Measurements from ENCODE around the gene TUFT1. TPM values are rescaled to one million over a fixed set of nuclear protein-coding genes. Genes with fewer than 3 reads are reported as not detected.
"Not testable (repeated sequence)": the region's sequence is repeated elsewhere in the genome, so short reads cannot be mapped to it uniquely, and the experiment has no call there.

TUFT1 gene
- total and polyA plus RNA-seq, 10 donors = 0.67 to 1.9 (median 1.3) TPM

- Histone ChIP-seq H3K9me3 (no peaks in the 10 kb centered on the region), H3K4me1 (peaks cover 6 to 97% (median 64%) of the 10 kb centered on the region in 6 donors), H3K4me3 (no peak overlapping the region), H3K27me3 (replicated peaks in 1 of 7) (no peaks in the 10 kb centered on the region), H3K36me3 (peaks cover 0 to 27% (median 0%) of the 10 kb centered on the region in 6 donors), H3K27ac (peak overlapping the region in 2 of 8 donors; percentile 53 to 75)
- intact Hi-C loops (cut with DNase I; ENCODE audit: low total_unique reads) = no loop called here
- DNase-seq = no peak
- TF ChIP-seq POLR2AphosphoS5 (IDR thresholded peaks at IDR 0.05) (no peak), CTCF (IDR thresholded peaks at IDR 0.05 in 8 of 11, conservative IDR thresholded peaks at IDR 0.05 in 3 of 11) (no peak), POLR2A (IDR thresholded peaks at IDR 0.05) (no peak)
Observed at GRCh38 chr1:151618470-151618869, 78.4 kb downstream of the TUFT1 start.

- H3K9me3 ChIP-seq; DNase-seq; H3K27me3 ChIP-seq (replicated peaks in 1 of 7); intact Hi-C loops (cut with DNase I; ENCODE audit: low total_unique reads); H3K4me3 ChIP-seq: not testable (repeated sequence)
- Histone ChIP-seq H3K36me3 (peaks cover 0 to 31% (median 0%) of the 10 kb centered on the region in 6 donors), H3K4me1 (peaks cover under 1 to 92% (median 59%) of the 10 kb centered on the region in 6 donors), H3K27ac (peak overlapping the region in 4 of 8 donors; percentile 41 to 75 (median 56))
- 86 to 94% (median 93%) methylated on average over 6 of the region's 6 CpGs for WGBS, 5 donors
Observed at GRCh38 chr1:151618996-151619395, 78.9 kb downstream of the TUFT1 start.

GRCh38 chr1:151619489-151620093 lies 79.5 kb downstream of the TUFT1 start:
- no peak overlapping the region for H3K4me3 ChIP-seq
- 79 to 89% (median 82%) methylated on average over 6 of the region's 6 CpGs for whole genome bisulfite sequencing, 5 donors

GRCh38 chr1:151620286-151620685 lies 80.2 kb downstream of the TUFT1 start:
- Histone ChIP-seq H3K27ac (peak overlapping the region in 7 of 8 donors; percentile 16 to 75 (median 42)), H3K36me3 (peaks cover 0 to 21% (median 0%) of the 10 kb centered on the region in 6 donors), H3K27me3 (replicated peaks in 1 of 7) (no peaks in the 10 kb centered on the region), H3K4me1 (peaks cover 0 to 79% (median 46%) of the 10 kb centered on the region in 6 donors), H3K9me3 (no peaks in the 10 kb centered on the region), H3K4me3 (no peak overlapping the region)
- DNase-seq = no peak
- intact Hi-C loops (cut with DNase I; ENCODE audit: low total_unique reads) = no loop called here
- WGBS, 5 donors = 47 to 71% (median 64%) methylated on average over 2 of the region's 2 CpGs
- TF ChIP-seq CTCF (IDR thresholded peaks at IDR 0.05 in 8 of 11, conservative IDR thresholded peaks at IDR 0.05 in 3 of 11) = no peak
- TF ChIP-seq POLR2AphosphoS5 (IDR thresholded peaks at IDR 0.05) = no peak
- TF ChIP-seq POLR2A (IDR thresholded peaks at IDR 0.05) = no peak

More at GRCh38 chr1:151619489-151620093, 79.5 kb downstream of the TUFT1 start:
- H3K4me1 ChIP-seq = peaks cover 0 to 86% (median 53%) of the 10 kb centered on the region in 6 donors
- intact Hi-C loops (cut with DNase I; ENCODE audit: low total_unique reads) = no loop called here
- peaks cover 0 to 26% (median 0%) of the 10 kb centered on the region in 6 donors for H3K36me3 ChIP-seq
- no peak for TF ChIP-seq POLR2A (IDR thresholded peaks at IDR 0.05)
- no peak for TF ChIP-seq CTCF (IDR thresholded peaks at IDR 0.05 in 8 of 11, conservative IDR thresholded peaks at IDR 0.05 in 3 of 11)
- no peak for TF ChIP-seq POLR2AphosphoS5 (IDR thresholded peaks at IDR 0.05)
- H3K27me3 ChIP-seq (replicated peaks in 1 of 7) = no peaks in the 10 kb centered on the region
- H3K27ac ChIP-seq = peak overlapping the region in 7 of 8 donors; percentile 16 to 75 (median 42)
- H3K9me3 ChIP-seq = no peaks in the 10 kb centered on the region
- DNase-seq = no peak

Measured in spleen (tissue), 11 donors.